ENCODE measurements around the gene MAGEB18. TPM values are rescaled to one million over a fixed set of nuclear protein-coding genes. Genes with fewer than 3 reads are reported as not detected.

MAGEB18 gene
- not detected in 2 replicates for total RNA-seq

GRCh38 chrX:26138274-26138673, at the start of gene MAGEB18:
MAGEB18 (plus strand) TSS chrX:26138343; CDS start chrX:26138986, 643 bp downstream.

GRCh38 chrX:26160301-26160700, 22.2 kb downstream of the MAGEB18 start, which contains the start of gene MAGEB6B:
MAGEB6B (plus strand) TSS chrX:26160601; CDS start chrX:26160601, 0 bp downstream.

Other genes with a start within 250 kb of the MAGEB18 start
- not detected in 2 replicates for gene MAGEB6B, start 22.3 kb downstream of the MAGEB18 start, total RNA-seq
- not detected in 2 replicates for gene MAGEB6, start 54.1 kb downstream of the MAGEB18 start, total RNA-seq
- not detected in 2 replicates for gene MAGEB5, start 77.8 kb downstream of the MAGEB18 start, total RNA-seq